HepG2 (cell line): Measurements from ENCODE around the gene HS3ST5. TPM values are rescaled to one million over a fixed set of nuclear protein-coding genes. Genes with fewer than 3 reads are reported as not detected.
A peak's percentile ranks its signal among the peaks of the same experiment; 100 is the strongest.

Experiments used
- AHR ChIP-seq: IDR thresholded peaks from 2 replicates; pipeline ENCODE4 v1.6.1; 2018; ENCODE audit warnings: missing genetic modification reagents, missing compliant biosample characterization
- MIER2 ChIP-seq: IDR thresholded peaks from 2 replicates; pipeline ENCODE4 v1.6.1; 2016; ENCODE audit warnings: missing biosample characterization, missing genetic modification reagents
- NCOA1 ChIP-seq: sonication (generic); formaldehyde crosslinking; IDR thresholded peaks from 2 replicates; pipeline ENCODE4 v1.9.0; 2021; ENCODE audit warnings: missing genetic modification reagents
- NFE2 ChIP-seq: sonication (generic); formaldehyde crosslinking; IDR thresholded peaks from 2 replicates; pipeline ENCODE4 v1.4.0; 2020; ENCODE audit warnings: missing genetic modification reagents
- POLR2AphosphoS2 ChIP-seq: IDR thresholded peaks from 2 replicates; pipeline ENCODE4 v1.6.1; 2011; ENCODE audit warnings: low read depth, low read length, improper control_type of control experiment
- ZNF180 ChIP-seq: sonication (generic); formaldehyde crosslinking; IDR thresholded peaks from 2 replicates; pipeline ENCODE4 v1.4.0; 2020; ENCODE audit warnings: low read depth, missing genetic modification reagents, borderline replicate concordance
- ZNF7 ChIP-seq: IDR thresholded peaks from 2 replicates; pipeline ENCODE4 v1.6.1; 2016; ENCODE audit warnings: missing biosample characterization, missing genetic modification reagents
- polyA plus RNA-seq, 8 experiments: library from polyadenylated mRNA; depleted of rRNA in 3 of 8; stranded (reverse) in 7 of 8; unstranded in 1 of 8; fragments of >200 nt; fragmentation: Illumina TruSeq in 4 of 8; extraction: Trizol in 4 of 8; gene quantifications; 2 replicates each; pipeline versions ENCODE4 v1.2.1 to v1.2.3, GENCODE V29; 2011 to 2016; ENCODE audit warnings: low read depth in 4 of 8, missing spikeins in 1 of 8, mixed read lengths in 1 of 8; ENCODE audit not compliant: insufficient read depth in 1 of 8
- total RNA-seq, 5 experiments: library from RNA; depleted of rRNA; stranded (reverse); fragments of >200 nt; fragmentation: Illumina TruSeq; extraction: Trizol; gene quantifications; 2 replicates each; pipeline ENCODE4 v1.2.3, GENCODE V29; 2016; ENCODE audit warnings: low read depth in 1 of 5
- TF ChIP-seq, protein P1 (sequence below): sonication (generic); formaldehyde crosslinking; IDR thresholded peaks from 2 replicates; pipeline ENCODE4 v1.4.0; 2020; ENCODE audit warnings: missing genetic modification reagents, borderline replicate concordance
- TF ChIP-seq, protein P2 (sequence below): sonication (generic); formaldehyde crosslinking; IDR thresholded peaks from 2 replicates; pipeline ENCODE4 v1.5.1; 2020; ENCODE audit warnings: missing genetic modification reagents, mild to moderate bottlenecking, borderline replicate concordance
- TF ChIP-seq, protein P3 (sequence below): IDR thresholded peaks from 2 replicates; pipeline ENCODE4 v1.6.1; 2016; ENCODE audit warnings: mild to moderate bottlenecking
- TF ChIP-seq, protein P4 (sequence below): sonication (generic); formaldehyde crosslinking; conservative IDR thresholded peaks from 2 replicates; pipeline ENCODE4 v1.8.0; 2022; ENCODE audit warnings: mild to moderate bottlenecking, moderate library complexity, missing genetic modification reagents
- TF ChIP-seq, protein P5 (sequence below): sonication (generic); formaldehyde crosslinking; IDR thresholded peaks from 2 replicates; pipeline ENCODE4 v1.4.0; 2020; ENCODE audit warnings: missing genetic modification reagents, mild to moderate bottlenecking, borderline replicate concordance
- TF ChIP-seq, protein P6 (sequence below): sonication (generic); formaldehyde crosslinking; IDR thresholded peaks from 2 replicates; pipeline ENCODE4 v1.5.0; 2020; ENCODE audit warnings: missing genetic modification reagents

Gene HS3ST5
- total and polyA plus RNA-seq, 2 of the 13 experiments (the other 11 are each of a cell fraction or from before 2014, with no cell fraction given): 1.1 to 1.6 TPM

DNA sequence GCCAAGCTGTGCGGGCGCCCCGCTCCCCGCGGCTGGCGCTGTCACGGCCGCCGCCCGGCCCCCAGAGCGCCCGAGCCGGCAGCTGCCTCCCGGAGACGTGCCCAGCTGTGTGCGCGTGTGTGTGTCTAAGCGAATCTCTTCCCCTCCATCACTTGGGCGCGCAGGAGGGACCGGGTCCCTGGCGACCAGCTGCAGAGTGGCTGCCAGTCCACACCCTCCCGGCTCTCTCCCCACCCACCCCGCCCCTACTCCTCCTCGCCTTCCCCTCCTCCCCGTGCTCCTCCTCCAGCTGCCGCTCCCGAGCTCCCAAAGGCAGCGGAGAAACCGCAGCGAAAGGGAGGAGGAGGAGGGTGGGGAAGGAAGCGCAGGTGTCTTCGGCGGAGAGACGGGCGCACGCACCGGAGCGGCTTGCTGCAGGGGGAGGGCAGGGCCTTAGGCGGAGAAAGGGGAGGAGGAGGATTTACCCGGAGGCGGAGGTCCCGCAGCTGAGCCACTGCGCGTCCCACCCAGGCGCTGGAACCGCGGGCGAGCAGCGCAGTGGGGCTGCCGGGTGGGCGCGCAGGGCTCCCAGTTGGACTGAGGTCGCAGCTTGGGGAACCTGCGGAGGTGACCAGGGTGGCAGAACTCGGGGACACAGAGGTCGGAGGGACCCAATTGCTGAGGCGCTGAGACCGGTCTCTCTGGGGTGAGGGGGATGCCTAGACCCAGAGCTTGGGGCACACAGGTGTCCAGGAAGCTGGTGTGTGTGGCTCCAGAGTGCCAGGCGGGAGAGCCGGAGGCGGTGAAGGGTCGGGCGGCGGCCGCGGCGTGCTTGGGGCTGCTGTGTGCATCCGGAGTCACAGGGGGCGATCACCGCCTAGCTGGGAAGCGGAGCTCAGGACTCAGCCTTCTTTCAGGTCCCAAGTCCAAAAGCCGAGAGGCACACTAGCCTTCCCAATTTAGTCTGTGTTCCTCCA is at the start of gene HS3ST5 (continued):
- no peak for TF ChIP-seq ZNF180
- TF ChIP-seq, protein P1, sequence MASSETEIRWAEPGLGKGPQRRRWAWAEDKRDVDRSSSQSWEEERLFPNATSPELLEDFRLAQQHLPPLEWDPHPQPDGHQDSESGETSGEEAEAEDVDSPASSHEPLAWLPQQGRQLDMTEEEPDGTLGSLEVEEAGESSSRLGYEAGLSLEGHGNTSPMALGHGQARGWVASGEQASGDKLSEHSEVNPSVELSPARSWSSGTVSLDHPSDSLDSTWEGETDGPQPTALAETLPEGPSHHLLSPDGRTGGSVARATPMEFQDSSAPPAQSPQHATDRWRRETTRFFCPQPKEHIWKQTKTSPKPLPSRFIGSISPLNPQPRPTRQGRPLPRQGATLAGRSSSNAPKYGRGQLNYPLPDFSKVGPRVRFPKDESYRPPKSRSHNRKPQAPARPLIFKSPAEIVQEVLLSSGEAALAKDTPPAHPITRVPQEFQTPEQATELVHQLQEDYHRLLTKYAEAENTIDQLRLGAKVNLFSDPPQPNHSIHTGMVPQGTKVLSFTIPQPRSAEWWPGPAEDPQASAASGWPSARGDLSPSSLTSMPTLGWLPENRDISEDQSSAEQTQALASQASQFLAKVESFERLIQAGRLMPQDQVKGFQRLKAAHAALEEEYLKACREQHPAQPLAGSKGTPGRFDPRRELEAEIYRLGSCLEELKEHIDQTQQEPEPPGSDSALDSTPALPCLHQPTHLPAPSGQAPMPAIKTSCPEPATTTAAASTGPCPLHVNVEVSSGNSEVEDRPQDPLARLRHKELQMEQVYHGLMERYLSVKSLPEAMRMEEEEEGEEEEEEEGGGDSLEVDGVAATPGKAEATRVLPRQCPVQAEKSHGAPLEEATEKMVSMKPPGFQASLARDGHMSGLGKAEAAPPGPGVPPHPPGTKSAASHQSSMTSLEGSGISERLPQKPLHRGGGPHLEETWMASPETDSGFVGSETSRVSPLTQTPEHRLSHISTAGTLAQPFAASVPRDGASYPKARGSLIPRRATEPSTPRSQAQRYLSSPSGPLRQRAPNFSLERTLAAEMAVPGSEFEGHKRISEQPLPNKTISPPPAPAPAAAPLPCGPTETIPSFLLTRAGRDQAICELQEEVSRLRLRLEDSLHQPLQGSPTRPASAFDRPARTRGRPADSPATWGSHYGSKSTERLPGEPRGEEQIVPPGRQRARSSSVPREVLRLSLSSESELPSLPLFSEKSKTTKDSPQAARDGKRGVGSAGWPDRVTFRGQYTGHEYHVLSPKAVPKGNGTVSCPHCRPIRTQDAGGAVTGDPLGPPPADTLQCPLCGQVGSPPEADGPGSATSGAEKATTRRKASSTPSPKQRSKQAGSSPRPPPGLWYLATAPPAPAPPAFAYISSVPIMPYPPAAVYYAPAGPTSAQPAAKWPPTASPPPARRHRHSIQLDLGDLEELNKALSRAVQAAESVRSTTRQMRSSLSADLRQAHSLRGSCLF (CRISPR knock-in tag): no peak
- TF ChIP-seq ZNF7: no peak
- no peak for TF ChIP-seq MIER2 (CRISPR knock-in tag)
- TF ChIP-seq, protein P2, sequence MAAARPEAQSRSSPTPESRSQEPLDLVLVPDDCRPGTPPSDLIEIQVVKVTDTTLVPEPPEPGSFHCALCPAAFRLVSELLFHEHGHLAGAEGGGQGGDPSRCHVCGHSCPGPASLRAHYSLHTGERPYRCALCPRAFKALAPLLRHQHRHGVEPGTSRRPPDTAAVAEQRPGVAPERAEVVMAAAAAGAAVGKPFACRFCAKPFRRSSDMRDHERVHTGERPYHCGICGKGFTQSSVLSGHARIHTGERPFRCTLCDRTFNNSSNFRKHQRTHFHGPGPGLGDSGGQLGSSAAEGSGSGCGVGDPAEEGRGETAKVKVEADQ (CRISPR knock-in tag): 0 out of 2 replicates have a peak, but pooled peaks have one; percentile 40
- no peak for TF ChIP-seq POLR2AphosphoS2
- no peak for TF ChIP-seq NCOA1 (CRISPR knock-in tag)
- no peak for TF ChIP-seq AHR (CRISPR knock-in tag)
- TF ChIP-seq, protein P3, sequence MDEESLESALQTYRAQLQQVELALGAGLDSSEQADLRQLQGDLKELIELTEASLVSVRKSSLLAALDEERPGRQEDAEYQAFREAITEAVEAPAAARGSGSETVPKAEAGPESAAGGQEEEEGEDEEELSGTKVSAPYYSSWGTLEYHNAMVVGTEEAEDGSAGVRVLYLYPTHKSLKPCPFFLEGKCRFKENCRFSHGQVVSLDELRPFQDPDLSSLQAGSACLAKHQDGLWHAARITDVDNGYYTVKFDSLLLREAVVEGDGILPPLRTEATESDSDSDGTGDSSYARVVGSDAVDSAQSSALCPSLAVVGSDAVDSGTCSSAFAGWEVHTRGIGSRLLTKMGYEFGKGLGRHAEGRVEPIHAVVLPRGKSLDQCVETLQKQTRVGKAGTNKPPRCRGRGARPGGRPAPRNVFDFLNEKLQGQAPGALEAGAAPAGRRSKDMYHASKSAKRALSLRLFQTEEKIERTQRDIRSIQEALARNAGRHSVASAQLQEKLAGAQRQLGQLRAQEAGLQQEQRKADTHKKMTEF (CRISPR knock-in tag): peak; percentile 49; the same call in 1 of the 2 replicates
- TF ChIP-seq, protein P4, sequence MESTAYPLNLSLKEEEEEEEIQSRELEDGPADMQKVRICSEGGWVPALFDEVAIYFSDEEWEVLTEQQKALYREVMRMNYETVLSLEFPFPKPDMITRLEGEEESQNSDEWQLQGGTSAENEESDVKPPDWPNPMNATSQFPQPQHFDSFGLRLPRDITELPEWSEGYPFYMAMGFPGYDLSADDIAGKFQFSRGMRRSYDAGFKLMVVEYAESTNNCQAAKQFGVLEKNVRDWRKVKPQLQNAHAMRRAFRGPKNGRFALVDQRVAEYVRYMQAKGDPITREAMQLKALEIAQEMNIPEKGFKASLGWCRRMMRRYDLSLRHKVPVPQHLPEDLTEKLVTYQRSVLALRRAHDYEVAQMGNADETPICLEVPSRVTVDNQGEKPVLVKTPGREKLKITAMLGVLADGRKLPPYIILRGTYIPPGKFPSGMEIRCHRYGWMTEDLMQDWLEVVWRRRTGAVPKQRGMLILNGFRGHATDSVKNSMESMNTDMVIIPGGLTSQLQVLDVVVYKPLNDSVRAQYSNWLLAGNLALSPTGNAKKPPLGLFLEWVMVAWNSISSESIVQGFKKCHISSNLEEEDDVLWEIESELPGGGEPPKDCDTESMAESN (CRISPR knock-in tag): 0 out of 2 replicates have a peak, but pooled peaks have one; percentile 36
- TF ChIP-seq, protein P5, sequence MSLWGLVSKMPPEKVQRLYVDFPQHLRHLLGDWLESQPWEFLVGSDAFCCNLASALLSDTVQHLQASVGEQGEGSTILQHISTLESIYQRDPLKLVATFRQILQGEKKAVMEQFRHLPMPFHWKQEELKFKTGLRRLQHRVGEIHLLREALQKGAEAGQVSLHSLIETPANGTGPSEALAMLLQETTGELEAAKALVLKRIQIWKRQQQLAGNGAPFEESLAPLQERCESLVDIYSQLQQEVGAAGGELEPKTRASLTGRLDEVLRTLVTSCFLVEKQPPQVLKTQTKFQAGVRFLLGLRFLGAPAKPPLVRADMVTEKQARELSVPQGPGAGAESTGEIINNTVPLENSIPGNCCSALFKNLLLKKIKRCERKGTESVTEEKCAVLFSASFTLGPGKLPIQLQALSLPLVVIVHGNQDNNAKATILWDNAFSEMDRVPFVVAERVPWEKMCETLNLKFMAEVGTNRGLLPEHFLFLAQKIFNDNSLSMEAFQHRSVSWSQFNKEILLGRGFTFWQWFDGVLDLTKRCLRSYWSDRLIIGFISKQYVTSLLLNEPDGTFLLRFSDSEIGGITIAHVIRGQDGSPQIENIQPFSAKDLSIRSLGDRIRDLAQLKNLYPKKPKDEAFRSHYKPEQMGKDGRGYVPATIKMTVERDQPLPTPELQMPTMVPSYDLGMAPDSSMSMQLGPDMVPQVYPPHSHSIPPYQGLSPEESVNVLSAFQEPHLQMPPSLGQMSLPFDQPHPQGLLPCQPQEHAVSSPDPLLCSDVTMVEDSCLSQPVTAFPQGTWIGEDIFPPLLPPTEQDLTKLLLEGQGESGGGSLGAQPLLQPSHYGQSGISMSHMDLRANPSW: no peak
- TF ChIP-seq NFE2 (CRISPR knock-in tag): no peak
- TF ChIP-seq, protein P6, sequence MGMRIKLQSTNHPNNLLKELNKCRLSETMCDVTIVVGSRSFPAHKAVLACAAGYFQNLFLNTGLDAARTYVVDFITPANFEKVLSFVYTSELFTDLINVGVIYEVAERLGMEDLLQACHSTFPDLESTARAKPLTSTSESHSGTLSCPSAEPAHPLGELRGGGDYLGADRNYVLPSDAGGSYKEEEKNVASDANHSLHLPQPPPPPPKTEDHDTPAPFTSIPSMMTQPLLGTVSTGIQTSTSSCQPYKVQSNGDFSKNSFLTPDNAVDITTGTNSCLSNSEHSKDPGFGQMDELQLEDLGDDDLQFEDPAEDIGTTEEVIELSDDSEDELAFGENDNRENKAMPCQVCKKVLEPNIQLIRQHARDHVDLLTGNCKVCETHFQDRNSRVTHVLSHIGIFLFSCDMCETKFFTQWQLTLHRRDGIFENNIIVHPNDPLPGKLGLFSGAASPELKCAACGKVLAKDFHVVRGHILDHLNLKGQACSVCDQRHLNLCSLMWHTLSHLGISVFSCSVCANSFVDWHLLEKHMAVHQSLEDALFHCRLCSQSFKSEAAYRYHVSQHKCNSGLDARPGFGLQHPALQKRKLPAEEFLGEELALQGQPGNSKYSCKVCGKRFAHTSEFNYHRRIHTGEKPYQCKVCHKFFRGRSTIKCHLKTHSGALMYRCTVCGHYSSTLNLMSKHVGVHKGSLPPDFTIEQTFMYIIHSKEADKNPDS (CRISPR knock-in tag): no peak
